ENCODE measurements around the gene GPSM3. TPM values are rescaled to one million over a fixed set of nuclear protein-coding genes. Genes with fewer than 3 reads are reported as not detected.

GPSM3 gene
- total RNA-seq, 1 experiment from 2014 or later = 2.0 TPM

DNA sequence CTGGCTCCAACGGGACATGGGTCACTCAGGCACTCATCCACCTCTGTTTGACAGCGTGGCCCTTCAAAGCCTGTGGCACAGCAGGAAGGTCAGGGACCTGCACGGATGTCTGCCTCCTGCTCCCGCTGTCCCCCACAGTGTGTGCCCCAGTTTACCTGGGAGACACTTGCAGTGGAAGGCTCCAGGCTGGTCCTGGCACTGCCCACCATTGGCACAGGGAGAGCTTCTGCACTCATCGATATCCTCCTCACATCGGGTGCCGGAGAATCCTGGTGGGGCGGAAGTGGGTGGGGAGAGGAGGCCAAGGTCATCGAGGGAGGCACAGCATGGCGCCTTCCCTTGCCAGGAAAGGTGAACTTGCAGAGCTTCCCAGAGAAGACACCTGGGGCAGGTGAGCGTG lies 24.6 kb upstream of the GPSM3 start:
- DNase-seq (ENCODE audit: low read depth, low spot score) (no peak), ATAC-seq (no peak)
- BruUV-seq (replicated peaks) = no TSS peak
- ChIA-PET CTCF (interaction anchor here (0.6 kb wide), 1 partner anchor 9 kb away, joined by 3 read pairs; no protein-coding TSS in a partner anchor), POLR2A (no interaction called here)
- H3K4me3 ChIP-seq (ENCODE audit: low read depth in 2 of 2, low read length in 2 of 2) = no peak overlapping the region
- H3K4me1 ChIP-seq (ENCODE audit: control insufficient read depth, insufficient read depth, low read length) = no peaks in the 10 kb centered on the region
- in situ Hi-C loops (cut with HindIII; ENCODE audit: low pct_unique_long_range_greater_than_20kb, low sequenced_read_pairs) (no loop called here), intact Hi-C loops (cut with micrococcal nuclease; ENCODE audit: unreplicated experiment) (no loop called here)
- no peak for TF ChIP-seq TCF7L2 (IDR thresholded peaks at IDR 0.05; ENCODE audit: low read depth, low read length)
- TF ChIP-seq, protein P1, sequence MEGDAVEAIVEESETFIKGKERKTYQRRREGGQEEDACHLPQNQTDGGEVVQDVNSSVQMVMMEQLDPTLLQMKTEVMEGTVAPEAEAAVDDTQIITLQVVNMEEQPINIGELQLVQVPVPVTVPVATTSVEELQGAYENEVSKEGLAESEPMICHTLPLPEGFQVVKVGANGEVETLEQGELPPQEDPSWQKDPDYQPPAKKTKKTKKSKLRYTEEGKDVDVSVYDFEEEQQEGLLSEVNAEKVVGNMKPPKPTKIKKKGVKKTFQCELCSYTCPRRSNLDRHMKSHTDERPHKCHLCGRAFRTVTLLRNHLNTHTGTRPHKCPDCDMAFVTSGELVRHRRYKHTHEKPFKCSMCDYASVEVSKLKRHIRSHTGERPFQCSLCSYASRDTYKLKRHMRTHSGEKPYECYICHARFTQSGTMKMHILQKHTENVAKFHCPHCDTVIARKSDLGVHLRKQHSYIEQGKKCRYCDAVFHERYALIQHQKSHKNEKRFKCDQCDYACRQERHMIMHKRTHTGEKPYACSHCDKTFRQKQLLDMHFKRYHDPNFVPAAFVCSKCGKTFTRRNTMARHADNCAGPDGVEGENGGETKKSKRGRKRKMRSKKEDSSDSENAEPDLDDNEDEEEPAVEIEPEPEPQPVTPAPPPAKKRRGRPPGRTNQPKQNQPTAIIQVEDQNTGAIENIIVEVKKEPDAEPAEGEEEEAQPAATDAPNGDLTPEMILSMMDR (IDR thresholded peaks at IDR 0.05) = no peak
- no peak for TF ChIP-seq SIN3A (IDR thresholded peaks at IDR 0.05; ENCODE audit: borderline replicate concordance, insufficient read depth, low read depth, low read length)
- TF ChIP-seq, protein P2, sequence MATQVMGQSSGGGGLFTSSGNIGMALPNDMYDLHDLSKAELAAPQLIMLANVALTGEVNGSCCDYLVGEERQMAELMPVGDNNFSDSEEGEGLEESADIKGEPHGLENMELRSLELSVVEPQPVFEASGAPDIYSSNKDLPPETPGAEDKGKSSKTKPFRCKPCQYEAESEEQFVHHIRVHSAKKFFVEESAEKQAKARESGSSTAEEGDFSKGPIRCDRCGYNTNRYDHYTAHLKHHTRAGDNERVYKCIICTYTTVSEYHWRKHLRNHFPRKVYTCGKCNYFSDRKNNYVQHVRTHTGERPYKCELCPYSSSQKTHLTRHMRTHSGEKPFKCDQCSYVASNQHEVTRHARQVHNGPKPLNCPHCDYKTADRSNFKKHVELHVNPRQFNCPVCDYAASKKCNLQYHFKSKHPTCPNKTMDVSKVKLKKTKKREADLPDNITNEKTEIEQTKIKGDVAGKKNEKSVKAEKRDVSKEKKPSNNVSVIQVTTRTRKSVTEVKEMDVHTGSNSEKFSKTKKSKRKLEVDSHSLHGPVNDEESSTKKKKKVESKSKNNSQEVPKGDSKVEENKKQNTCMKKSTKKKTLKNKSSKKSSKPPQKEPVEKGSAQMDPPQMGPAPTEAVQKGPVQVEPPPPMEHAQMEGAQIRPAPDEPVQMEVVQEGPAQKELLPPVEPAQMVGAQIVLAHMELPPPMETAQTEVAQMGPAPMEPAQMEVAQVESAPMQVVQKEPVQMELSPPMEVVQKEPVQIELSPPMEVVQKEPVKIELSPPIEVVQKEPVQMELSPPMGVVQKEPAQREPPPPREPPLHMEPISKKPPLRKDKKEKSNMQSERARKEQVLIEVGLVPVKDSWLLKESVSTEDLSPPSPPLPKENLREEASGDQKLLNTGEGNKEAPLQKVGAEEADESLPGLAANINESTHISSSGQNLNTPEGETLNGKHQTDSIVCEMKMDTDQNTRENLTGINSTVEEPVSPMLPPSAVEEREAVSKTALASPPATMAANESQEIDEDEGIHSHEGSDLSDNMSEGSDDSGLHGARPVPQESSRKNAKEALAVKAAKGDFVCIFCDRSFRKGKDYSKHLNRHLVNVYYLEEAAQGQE (IDR thresholded peaks at IDR 0.05; ENCODE audit: insufficient read depth in 1 of 2, low read depth in 2 of 2, low read length in 1 of 2) = no peak
- TF ChIP-seq POLR2AphosphoS5 (IDR thresholded peaks at IDR 0.05; ENCODE audit: low read depth, low read length) = no peak
- no peaks in the 10 kb centered on the region for H3K9me3 ChIP-seq (ENCODE audit: control insufficient read depth, insufficient read depth, low read depth, low read length)
- no peaks in the 10 kb centered on the region for H3K36me3 ChIP-seq (ENCODE audit: control insufficient read depth, insufficient read depth, low read length)
- no peak overlapping the region for H3K27ac ChIP-seq (ENCODE audit: low read length)
- no peaks in the 10 kb centered on the region for H3K27me3 ChIP-seq (ENCODE audit: control insufficient read depth, insufficient read depth, low read length)

DNA sequence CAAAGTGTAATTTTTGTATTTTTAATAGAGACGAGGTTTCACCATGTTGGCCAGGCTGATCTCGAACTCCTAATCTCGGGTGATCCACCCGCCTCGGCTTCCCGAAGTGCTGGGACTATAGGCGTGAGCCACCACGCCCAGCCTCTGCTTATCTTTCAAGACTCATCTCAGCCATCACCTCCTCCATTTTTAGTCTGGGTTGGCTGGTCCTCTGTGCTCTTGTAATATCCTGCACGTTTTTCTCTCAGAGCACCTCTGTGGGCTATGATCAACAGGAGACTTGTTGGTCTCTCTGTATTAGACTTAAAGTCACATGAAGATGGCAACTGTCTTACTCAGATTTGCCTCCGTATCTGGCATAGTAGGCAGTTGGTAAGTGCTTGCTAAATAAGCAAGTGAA lies 23.8 kb upstream of the GPSM3 start:
- no TSS peak for BruUV-seq (replicated peaks)
- H3K4me3 ChIP-seq (ENCODE audit: low read depth in 2 of 2, low read length in 2 of 2) = no peak overlapping the region
- H3K9me3 ChIP-seq (ENCODE audit: control insufficient read depth, insufficient read depth, low read depth, low read length) = no peaks in the 10 kb centered on the region
- H3K27me3 ChIP-seq (ENCODE audit: control insufficient read depth, insufficient read depth, low read length) = no peaks in the 10 kb centered on the region
- H3K36me3 ChIP-seq (ENCODE audit: control insufficient read depth, insufficient read depth, low read length) = no peaks in the 10 kb centered on the region
- ChIA-PET POLR2A (no interaction called here), CTCF (no interaction called here)
- TF ChIP-seq, protein P2 (IDR thresholded peaks at IDR 0.05; ENCODE audit: insufficient read depth in 1 of 2, low read depth in 2 of 2, low read length in 1 of 2) = no peak
- no peak overlapping the region for H3K27ac ChIP-seq (ENCODE audit: low read length)
- ATAC-seq (no peak), DNase-seq (ENCODE audit: low read depth, low spot score) (no peak)
- intact Hi-C loops (cut with micrococcal nuclease; ENCODE audit: unreplicated experiment) (no loop called here), in situ Hi-C loops (cut with HindIII; ENCODE audit: low pct_unique_long_range_greater_than_20kb, low sequenced_read_pairs) (no loop called here)
- no peaks in the 10 kb centered on the region for H3K4me1 ChIP-seq (ENCODE audit: control insufficient read depth, insufficient read depth, low read length)

Measured in Panc1 (cell line).